T-cell (primary cell): Measurements from ENCODE around the gene PMVK. TPM values are rescaled to one million over a fixed set of nuclear protein-coding genes. Genes with fewer than 3 reads are reported as not detected.

ENCODE experiments used
- ATAC-seq, 4 experiments: fragments of 200-7000 bp in 3 of 4; fragments of 150-1000 bp in 1 of 4; cut with Tn5 transposase; replicated peaks in 1 of 4; 1 replicate in 3 of 4; 2 replicates in 1 of 4; pipeline ENCODE4 v1.10.0; 2021; ENCODE audit warnings: moderate library complexity in 3 of 4, mild to moderate bottlenecking in 2 of 4, moderate number of reproducible peaks in 1 of 4
- CTCF ChIA-PET, 2 donors: fragments of 300-600 bp; sonication (Branson Sonifier 250); formaldehyde crosslinking; loops; one replicate each; lab custom pipeline; 2022; ENCODE audit warnings: antibody characterized with exemption in 2 of 2; lab: Charles Lee
- POLR2A ChIA-PET, 2 donors: fragments of 300-600 bp; sonication (Branson Sonifier 250); formaldehyde crosslinking; loops; one replicate each; lab custom pipeline; 2022; ENCODE audit warnings: antibody characterized with exemption in 2 of 2; lab: Charles Lee
- DNase-seq, 35 experiments: peaks; one replicate each; pipeline versions ENCODE4 v3.0.0 to v3.0.0-alpha.2; 2013 to 2023
- H3K27ac ChIP-seq: one replicate; pipeline ENCODE4 v1.5.1; 2013; ENCODE audit warnings: low read length
- H3K27me3 ChIP-seq, 2 experiments: replicated peaks in 1 of 2; 1 replicate in 1 of 2; 2 replicates in 1 of 2; pipeline versions ENCODE4 v1.6.1 to v1.7.0; 2013; ENCODE audit warnings: low read length in 1 of 2, mixed read lengths in 1 of 2; ENCODE audit not compliant: control insufficient read depth in 2 of 2, insufficient read depth in 2 of 2; ENCODE audit errors: extremely low read depth in 1 of 2
- H3K36me3 ChIP-seq, 2 donors: 1 replicate in 1 of 2; 2 replicates in 1 of 2; pipeline versions ENCODE4 v1.6.1 to v1.7.0; 2013; ENCODE audit warnings: low read length in 1 of 2; ENCODE audit not compliant: control insufficient read depth in 2 of 2, insufficient read depth in 1 of 2; ENCODE audit errors: extremely low read depth in 1 of 2
- H3K4me1 ChIP-seq, 2 experiments: 1 replicate in 1 of 2; 2 replicates in 1 of 2; pipeline versions ENCODE4 v1.6.1 to v1.7.0; 2013; ENCODE audit warnings: low read length in 2 of 2, mixed read lengths in 1 of 2; ENCODE audit not compliant: insufficient read depth in 2 of 2, control insufficient read depth in 1 of 2; ENCODE audit errors: extremely low read depth in 1 of 2
- H3K4me3 ChIP-seq, 2 donors: 1 replicate in 1 of 2; 2 replicates in 1 of 2; pipeline versions ENCODE4 v1.5.1 to v1.7.0; 2013; ENCODE audit warnings: mild to moderate bottlenecking in 2 of 2, low read length in 1 of 2, moderate library complexity in 1 of 2; ENCODE audit not compliant: control insufficient read depth in 1 of 2; ENCODE audit errors: extremely low read depth in 1 of 2
- H3K9me3 ChIP-seq: 2 replicates; pipeline ENCODE4 v1.7.0; 2013
- H3K27ac Mint-ChIP-seq, 2 donors: one replicate each; pipeline ENCODE4 v1.8.0; 2020 to 2021; ENCODE audit warnings: mild to moderate bottlenecking in 2 of 2, mixed read lengths in 2 of 2
- H3K27me3 Mint-ChIP-seq, 2 donors: one replicate each; pipeline ENCODE4 v1.8.0; 2021 to 2022; ENCODE audit warnings: mixed read lengths in 2 of 2
- H3K36me3 Mint-ChIP-seq: one replicate; pipeline ENCODE4 v1.8.0; 2021; ENCODE audit warnings: mixed read lengths
- H3K4me1 Mint-ChIP-seq, 3 donors: one replicate each; pipeline ENCODE4 v1.8.0; 2020 to 2022; ENCODE audit warnings: mixed read lengths in 3 of 3, mild to moderate bottlenecking in 1 of 3
- H3K4me3 Mint-ChIP-seq, 3 donors: one replicate each; pipeline ENCODE4 v1.8.0; 2020 to 2022; ENCODE audit warnings: mild to moderate bottlenecking in 3 of 3, mixed read lengths in 3 of 3, moderate library complexity in 3 of 3
- H3K9me3 Mint-ChIP-seq, 3 donors: one replicate each; pipeline ENCODE4 v1.8.0; 2020 to 2022; ENCODE audit warnings: mixed read lengths in 3 of 3
- WGBS: methylation state at CpG from one replicate; pipeline ENCODE4 v1.1.5; 2013; ENCODE audit warnings: missing lambda C conversion rate; ENCODE audit not compliant: insufficient coverage; 5-methylcytosine and 5-hydroxymethylcytosine counted together
- total RNA-seq, 35 experiments: library from RNA in 6 of 35; stranded (reverse) in 6 of 35; fragments of 120-200 nt in 1 of 35; gene quantifications; one replicate each; pipeline versions ENCODE4 v1.2.1 to v1.2.4 and lab custom pipeline; 2013 to 2026

The PMVK gene
- total RNA-seq, 5 donors from 2014 or later (not counting 1 experiment from before 2014, with no cell fraction given) = 12.6 to 24.9 (median 22.4) TPM

DNA sequence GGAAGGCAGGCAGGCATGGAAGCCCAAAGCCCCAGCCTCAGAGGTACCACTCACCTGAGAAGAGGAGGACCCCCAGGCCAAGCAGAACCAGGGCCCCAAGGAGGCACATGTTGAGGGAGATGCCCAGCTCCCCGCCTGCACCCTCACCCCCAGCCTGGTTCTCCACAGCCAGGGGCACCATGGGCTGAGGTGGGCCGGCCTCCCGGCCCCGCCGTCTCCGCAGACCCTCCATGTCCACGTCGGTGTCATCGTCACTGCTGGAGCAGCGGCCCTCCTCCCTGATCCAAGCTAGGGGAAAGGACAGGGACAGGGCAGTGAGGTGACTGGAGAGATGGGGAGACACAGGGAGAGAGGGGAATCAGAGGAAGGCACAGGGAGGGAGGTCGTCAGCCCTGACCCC, 11.6 kb upstream of the PMVK start:
- Mint-ChIP-seq H3K36me3 (peaks cover 26% of the 10 kb centered on the region), H3K9me3 (no peaks in the 10 kb centered on the region), H3K27me3 (no peaks in the 10 kb centered on the region), H3K27ac (no peak overlapping the region), H3K4me3 (no peak overlapping the region), H3K4me1 (peaks cover 50 to 62% (median 56%) of the 10 kb centered on the region in 3 donors)
- POLR2A ChIA-PET = interaction anchor here in 1 of 2 donors (0.7 kb wide), 1 partner anchor 33 kb away, joined by 4 read pairs; no protein-coding TSS in a partner anchor
- H3K9me3 ChIP-seq = no peaks in the 10 kb centered on the region
- peaks cover 38 to 75% of the 10 kb centered on the region in 2 donors for H3K36me3 ChIP-seq
- ATAC-seq (no peak), DNase-seq (no peak)
- peak overlapping the region; percentile 46 for H3K27ac ChIP-seq
- WGBS = 86% methylated on average over 6 of the region's 11 CpGs
- H3K4me1 ChIP-seq = peaks cover 16 to 77% of the 10 kb centered on the region in 2 experiments
- H3K4me3 ChIP-seq = no peak overlapping the region
- no peaks in the 10 kb centered on the region for H3K27me3 ChIP-seq
- CTCF ChIA-PET = no interaction called here

DNA sequence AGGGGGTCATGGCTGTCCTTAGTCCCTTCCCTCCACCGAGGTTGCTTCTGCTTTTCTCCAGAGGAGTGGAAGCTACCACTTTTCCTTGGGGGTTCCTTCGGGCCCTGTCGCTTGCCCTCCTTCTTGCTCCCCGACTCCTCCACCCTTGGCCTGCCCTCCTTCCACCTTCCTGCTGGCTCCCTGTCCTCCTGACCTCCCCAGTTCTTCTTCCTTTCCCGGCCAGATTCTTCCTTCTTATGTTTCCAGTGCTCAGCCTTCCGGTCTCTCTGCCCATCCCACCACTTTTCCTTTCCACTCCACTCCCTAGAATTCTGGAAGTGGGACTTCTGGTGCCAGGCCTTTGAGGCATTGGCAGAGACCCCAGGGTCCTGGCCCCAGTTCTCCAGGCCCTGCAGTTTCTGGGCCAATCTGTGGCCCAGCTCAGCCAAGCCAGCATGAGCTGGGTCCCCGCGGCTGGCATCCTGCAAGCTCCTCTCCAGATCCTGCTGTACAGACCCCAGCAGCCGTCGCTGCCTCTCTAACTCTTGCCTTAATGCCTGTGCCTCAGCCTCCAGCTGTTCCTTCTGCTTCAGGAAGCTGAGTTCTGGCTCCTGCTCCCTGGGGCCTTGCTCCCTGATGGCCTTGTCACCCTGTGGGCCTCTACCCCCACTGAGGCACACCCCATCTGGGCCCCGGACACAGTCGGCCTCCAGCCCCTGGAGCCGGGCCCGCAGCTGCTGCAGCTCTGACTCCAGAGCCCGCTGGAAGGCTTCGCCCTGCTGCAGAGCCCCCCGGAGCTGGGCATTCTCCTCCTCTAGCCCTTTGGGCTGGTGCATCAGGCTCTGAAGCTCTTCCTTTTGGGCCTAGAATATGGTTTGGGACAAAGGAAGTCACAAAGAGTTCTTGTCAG, 9.7 kb upstream of the PMVK start:
- Mint-ChIP-seq H3K27ac (peak overlapping the region; percentile 29 to 60), H3K9me3 (no peaks in the 10 kb centered on the region), H3K36me3 (peaks cover 19% of the 10 kb centered on the region), H3K27me3 (no peaks in the 10 kb centered on the region), H3K4me3 (no peak overlapping the region), H3K4me1 (peaks cover 50 to 61% (median 57%) of the 10 kb centered on the region in 3 donors)
- H3K4me1 ChIP-seq = peaks cover 14 to 77% of the 10 kb centered on the region in 2 experiments
- H3K36me3 ChIP-seq = peaks cover 31 to 62% of the 10 kb centered on the region in 2 donors
- CTCF ChIA-PET = interaction anchor here (0.6 kb wide), 2 partner anchors 53 to 180 kb away, joined by 3 read pairs; no protein-coding TSS in a partner anchor
- DNase-seq (no peak), ATAC-seq (no peak)
- no peaks in the 10 kb centered on the region for H3K9me3 ChIP-seq
- H3K27ac ChIP-seq = no peak overlapping the region
- no peaks in the 10 kb centered on the region for H3K27me3 ChIP-seq
- 88% methylated on average over 11 of the region's 17 CpGs for WGBS
- POLR2A ChIA-PET = interaction anchor here (0.5 to 1.3 kb wide), 3 partner anchors 8 to 464 kb away, joined by 4 to 7 read pairs (median 5); no protein-coding TSS in a partner anchor
- no peak overlapping the region for H3K4me3 ChIP-seq

DNA sequence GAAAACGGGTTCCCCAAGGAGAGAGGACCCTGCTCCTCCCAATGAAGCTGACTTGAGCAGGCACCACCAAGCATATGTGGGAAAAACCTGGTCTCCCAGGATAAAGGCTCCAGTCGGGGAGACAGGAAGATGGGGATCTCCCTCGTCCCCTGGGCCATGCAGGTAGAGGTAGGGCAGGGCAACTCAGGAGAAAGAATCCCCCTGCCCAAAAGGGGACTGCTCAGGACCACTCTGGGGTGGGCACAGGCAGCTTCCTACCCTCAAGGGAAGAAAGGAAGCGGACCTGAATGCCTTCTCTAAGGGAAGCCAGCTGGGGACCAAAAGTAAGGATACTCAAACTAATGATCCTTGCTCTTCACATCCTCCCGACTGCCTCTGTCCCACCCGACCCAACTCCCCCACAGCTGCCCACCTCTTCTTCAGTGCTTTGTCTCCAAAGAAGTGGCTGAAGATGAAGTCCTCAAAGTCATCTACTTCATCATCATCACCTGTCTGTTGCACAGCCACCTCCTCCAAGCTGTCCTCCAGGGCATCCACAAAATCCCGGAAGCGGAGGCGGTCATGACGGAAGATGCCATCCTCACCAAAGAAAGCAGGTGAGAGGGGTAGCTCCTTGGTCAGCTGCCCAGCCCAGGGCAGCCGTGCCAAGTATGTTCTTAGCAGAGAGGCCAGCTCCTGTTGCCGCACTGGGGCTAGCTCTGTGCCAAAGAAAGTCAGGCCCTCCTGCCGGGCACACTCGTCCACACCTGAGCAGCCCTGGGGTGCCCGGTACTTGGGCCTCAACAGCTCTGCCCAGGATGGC, 8.8 kb upstream of the PMVK start:
- no peaks in the 10 kb centered on the region for H3K27me3 ChIP-seq
- Mint-ChIP-seq H3K4me3 (no peak overlapping the region), H3K27ac (no peak overlapping the region), H3K4me1 (peaks cover 52 to 61% (median 57%) of the 10 kb centered on the region in 3 donors), H3K27me3 (no peaks in the 10 kb centered on the region), H3K9me3 (no peaks in the 10 kb centered on the region), H3K36me3 (peaks cover 14% of the 10 kb centered on the region)
- no peaks in the 10 kb centered on the region for H3K9me3 ChIP-seq
- WGBS = 84% methylated on average over 14 of the region's 15 CpGs
- ChIA-PET POLR2A (interaction anchor here (0.5 to 1.3 kb wide), 4 partner anchors 9 to 463 kb away, joined by 3 to 7 read pairs (median 4); partner anchors contain the start of gene PBXIP1 (in 1 of the 2)), CTCF (interaction anchor here in 1 of 2 donors (0.6 kb wide), 1 partner anchor 179 kb away, joined by 3 read pairs; no protein-coding TSS in a partner anchor)
- no peak overlapping the region for H3K4me3 ChIP-seq
- peaks cover 28 to 54% of the 10 kb centered on the region in 2 donors for H3K36me3 ChIP-seq
- ATAC-seq (no peak), DNase-seq (no peak)
- H3K4me1 ChIP-seq = peaks cover 10 to 77% of the 10 kb centered on the region in 2 experiments
- H3K27ac ChIP-seq = peak overlapping the region; percentile 20

DNA sequence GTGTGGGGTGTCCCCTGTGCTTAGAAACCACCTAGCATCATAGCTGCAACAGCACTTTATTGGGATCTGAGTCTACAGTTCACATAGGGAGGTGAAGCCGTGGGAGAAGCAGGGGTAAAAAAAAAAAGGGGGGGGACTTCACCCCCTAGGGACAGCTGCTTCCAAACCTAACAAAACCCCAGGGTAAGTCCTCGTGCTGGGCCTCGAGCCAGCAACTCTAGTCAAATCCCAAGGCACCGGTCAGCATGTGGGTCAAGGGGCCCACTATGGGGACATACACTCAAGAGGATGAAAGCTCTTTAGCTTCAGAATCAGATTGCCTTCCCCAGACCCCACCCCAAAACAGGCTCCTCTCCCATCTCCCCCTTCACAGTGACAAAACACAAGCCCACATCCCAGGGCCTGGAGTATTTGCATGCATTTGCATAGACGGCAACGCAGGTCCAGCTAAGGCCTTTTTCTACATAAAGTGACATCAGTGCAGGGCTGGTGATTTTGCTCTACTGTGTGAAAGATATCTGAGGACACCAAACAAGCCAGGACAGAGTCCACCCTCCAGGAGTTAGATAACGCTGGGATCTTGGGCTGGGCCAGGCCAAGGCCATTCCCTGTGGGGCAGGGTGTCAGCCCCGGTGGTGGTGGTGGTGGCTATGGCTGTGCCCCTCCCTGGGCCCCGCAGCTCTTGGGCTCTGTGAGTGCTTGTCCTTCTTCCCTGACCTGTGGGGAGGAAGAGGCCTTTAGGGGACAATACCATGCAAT, 8.1 kb upstream of the PMVK start:
- H3K36me3 Mint-ChIP-seq = peaks cover 14% of the 10 kb centered on the region
- ATAC-seq = no peak
- peaks cover 12 to 81% of the 10 kb centered on the region in 2 experiments for H3K4me1 ChIP-seq

DNA sequence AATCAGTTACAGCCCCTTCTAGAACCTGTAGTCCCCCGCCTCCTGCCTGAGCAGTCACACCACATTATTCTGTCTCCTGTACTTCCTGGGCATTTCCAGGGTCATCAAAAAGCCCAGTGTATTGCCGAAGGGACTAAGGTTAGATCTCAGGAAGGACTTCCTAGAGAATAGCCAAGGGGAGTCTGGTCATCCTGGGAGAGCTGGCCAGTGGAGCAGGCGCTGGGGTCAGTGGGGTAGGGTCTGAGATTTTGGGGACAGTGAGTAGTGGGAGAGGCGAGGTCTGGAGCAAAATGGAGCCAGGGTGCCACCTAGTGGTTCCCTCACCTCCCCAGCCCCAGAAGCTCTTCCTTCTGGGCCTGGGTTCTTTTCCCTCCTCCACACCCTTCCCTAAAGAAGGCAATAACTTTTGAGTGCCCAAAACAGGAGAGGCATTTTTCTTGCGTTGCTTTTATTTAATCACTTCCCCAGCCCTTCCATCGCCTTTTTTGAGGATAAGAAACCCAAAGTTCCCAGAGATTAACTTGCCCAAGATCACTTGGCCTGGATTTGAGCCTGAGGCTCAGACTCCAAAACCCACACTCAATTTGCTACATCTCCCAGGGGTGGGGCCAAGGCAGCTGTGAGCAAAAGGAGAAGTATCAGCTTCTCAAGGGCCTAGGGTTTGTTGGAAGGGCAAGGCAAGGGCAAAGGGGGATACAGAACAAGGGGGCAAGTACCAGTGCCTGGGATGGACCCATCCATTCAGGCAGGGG, 7.3 kb upstream of the PMVK start:
- H3K4me1 Mint-ChIP-seq = peaks cover 57 to 68% (median 59%) of the 10 kb centered on the region in 3 donors
- Histone ChIP-seq H3K36me3 (peaks cover 28 to 46% of the 10 kb centered on the region in 2 donors), H3K4me3 (no peak overlapping the region), H3K27me3 (no peaks in the 10 kb centered on the region), H3K4me1 (peaks cover 12 to 80% of the 10 kb centered on the region in 2 experiments), H3K27ac (peak overlapping the region; percentile 93), H3K9me3 (no peaks in the 10 kb centered on the region)
- H3K27ac Mint-ChIP-seq = peak overlapping the region; percentile 89 to 91
- H3K4me3 Mint-ChIP-seq = peak overlapping the region in 1 of 3 donors; percentile 58
- 20% methylated on average over 3 of the region's 6 CpGs for WGBS
- H3K9me3 Mint-ChIP-seq = no peaks in the 10 kb centered on the region
- ChIA-PET CTCF (interaction anchor here (0.6 to 1.1 kb wide), 5 partner anchors 11 to 274 kb away, joined by 3 read pairs; no protein-coding TSS in a partner anchor), POLR2A (interaction anchor here (0.6 to 1.3 kb wide), 5 partner anchors 9 to 30 kb away, joined by 3 to 4 read pairs (median 3); partner anchors contain the start of gene PBXIP1 (in 1 of the 2))
- no peaks in the 10 kb centered on the region for H3K27me3 Mint-ChIP-seq
- H3K36me3 Mint-ChIP-seq = peaks cover 9% of the 10 kb centered on the region
- ATAC-seq (peak; percentile 23 to 46 (median 38)), DNase-seq (peak in 10 of 35 experiments; percentile 13 to 70 (median 34))

More for the DNA sequence above, 8.1 kb upstream of the PMVK start:
- H3K9me3 Mint-ChIP-seq = no peaks in the 10 kb centered on the region
- no peaks in the 10 kb centered on the region for H3K27me3 Mint-ChIP-seq
- Histone ChIP-seq H3K9me3 (no peaks in the 10 kb centered on the region), H3K4me3 (no peak overlapping the region), H3K27ac (peak overlapping the region; percentile 93), H3K36me3 (peaks cover 28 to 49% of the 10 kb centered on the region in 2 donors), H3K27me3 (no peaks in the 10 kb centered on the region)
- ChIA-PET CTCF (interaction anchor here in 1 of 2 donors (0.6 to 1.1 kb wide), 4 partner anchors 10 to 101 kb away, joined by 3 read pairs; no protein-coding TSS in a partner anchor), POLR2A (interaction anchor here (0.6 to 1.3 kb wide), 5 partner anchors 9 to 29 kb away, joined by 3 to 4 read pairs (median 3); partner anchors contain the start of gene PBXIP1 (in 1 of the 2))
- H3K4me3 Mint-ChIP-seq = peak overlapping the region in 1 of 3 donors; percentile 58
- H3K27ac Mint-ChIP-seq = peak overlapping the region; percentile 52 to 91
- 70% methylated on average over 5 of the region's 9 CpGs for WGBS
- H3K4me1 Mint-ChIP-seq = peaks cover 56 to 64% (median 60%) of the 10 kb centered on the region in 3 donors
- DNase-seq = no peak
